A549 (cell line): ENCODE data around the gene ARHGAP27. TPM values are rescaled to one million over a fixed set of nuclear protein-coding genes. Genes with fewer than 3 reads are reported as not detected.
"Not testable (repeated sequence)": the region's sequence is repeated elsewhere in the genome, so short reads cannot be mapped to it uniquely, and the experiment has no call there.

Experiments
- ATAC-seq, 2 experiments: fragments of 200-7000 bp in 1 of 2; fragments of >200 bp in 1 of 2; cut with Nextera tagmentation in 1 of 2; cut with Tn5 transposase in 1 of 2; 3 replicates each; pipeline versions ENCODE4 v1.8.0 to v1.9.1; 2018 to 2020; ENCODE audit warnings: mild to moderate bottlenecking in 1 of 2, moderate library complexity in 1 of 2
- CTCF ChIA-PET: fragments of 300-600 bp; sonication (Branson Sonifier 250); formaldehyde crosslinking; extraction: SDS; loops from one replicate; lab custom pipeline; 2021; ENCODE audit warnings: antibody characterized with exemption, inconsistent platforms; lab: Yijun Ruan, JAX
- POLR2A ChIA-PET: fragments of 350-600 bp; formaldehyde crosslinking; extraction: SDS; loops from one replicate; lab custom pipeline; 2021; ENCODE audit warnings: antibody characterized with exemption, inconsistent platforms; lab: Yijun Ruan, JAX
- DNase-seq, 2 experiments: peaks; one replicate each; pipeline versions ENCODE4 v3.0.0 to v3.0.0-alpha.2; 2011 to 2016; ENCODE audit warnings: low read depth in 1 of 2, low spot score in 1 of 2
- FAIRE-seq: peaks from 2 replicates; lab custom pipeline; 2011; peaks lifted over from hg19 to GRCh38; lab: Jason Lieb, UNC
- H3K27ac ChIP-seq, 2 experiments: fragments of >200 bp; sonication (Bioruptor Twin); formaldehyde crosslinking; 3 replicates each; pipeline ENCODE4 v1.5.1; 2016 to 2017
- H3K4me1 ChIP-seq: fragments of >200 bp; sonication (Bioruptor Twin); formaldehyde crosslinking; 3 replicates; pipeline ENCODE4 v1.6.1; 2016
- H3K4me2 ChIP-seq: fragments of >200 bp; sonication (Bioruptor Twin); formaldehyde crosslinking; 3 replicates; pipeline ENCODE4 v1.6.1; 2016
- H3K4me3 ChIP-seq: fragments of >200 bp; sonication (Bioruptor Twin); formaldehyde crosslinking; 3 replicates; pipeline ENCODE4 v1.5.1; 2016
- H3K9me3 ChIP-seq: fragments of >200 bp; sonication (Bioruptor Twin); formaldehyde crosslinking; 3 replicates; pipeline ENCODE4 v1.6.1; 2016
- FOSL2 ChIP-seq, 2 experiments: fragments of 450-650 bp in 1 of 2; fragments of >200 bp in 1 of 2; sonication (Bioruptor Twin) in 1 of 2; formaldehyde crosslinking; IDR thresholded peaks; 2 replicates each; pipeline versions ENCODE4 v1.5.0 to v1.6.1; 2016 to 2020; ENCODE audit warnings: mild to moderate bottlenecking in 1 of 2, moderate library complexity in 1 of 2
- WGBS: methylation state at CpG from one replicate; pipeline ENCODE4 v1.1.6; 2017; ENCODE audit errors: missing lambda C conversion rate; 5-methylcytosine and 5-hydroxymethylcytosine counted together
- polyA plus RNA-seq, 4 experiments: library from polyadenylated mRNA; depleted of rRNA in 3 of 4; stranded (reverse); fragments of >200 nt; fragmentation: RNase III in 1 of 4; extraction: RNeasy Plus Mini Kit Qiagen cat#74134 plus additional on column Dnase treatment in 1 of 4; gene quantifications; 2 replicates in 3 of 4; 3 replicates in 1 of 4; pipeline ENCODE4 v1.2.3, GENCODE V29; 2011 to 2017

The ARHGAP27 gene
- polyA plus RNA-seq, 2 of the 4 experiments (the other 2 are of a cell fraction), result 10.0 to 16.4 TPM

- ATAC-seq, result peak; percentile 77 to 84
- Histone ChIP-seq H3K4me1 (peaks cover 16% of the 10 kb centered on the region), H3K4me2 (peak overlapping the region; percentile 37), H3K27ac (peak overlapping the region in 1 of 2 experiments; percentile 72; a peak in 3 of 6 replicates)
- H3K4me3 ChIP-seq, CTCF ChIA-PET, POLR2A ChIA-PET, H3K9me3 ChIP-seq: not testable (repeated sequence)
- 37% methylated on average over 6 of the region's 8 CpGs for WGBS
- TF ChIP-seq FOSL2 (IDR thresholded peaks at IDR 0.05) (0 out of 2 replicates have a peak, but pooled peaks have one; percentile 20), FOSL2 (CRISPR knock-in tag; IDR thresholded peaks at IDR 0.05) (peak; percentile 65)
- peak; percentile 92 for FAIRE-seq
- DNase-seq, result peak; percentile 43 to 79
Measured at GRCh38 chr17:45461524-45462327, 29.1 kb upstream of the ARHGAP27 start.

DNA sequence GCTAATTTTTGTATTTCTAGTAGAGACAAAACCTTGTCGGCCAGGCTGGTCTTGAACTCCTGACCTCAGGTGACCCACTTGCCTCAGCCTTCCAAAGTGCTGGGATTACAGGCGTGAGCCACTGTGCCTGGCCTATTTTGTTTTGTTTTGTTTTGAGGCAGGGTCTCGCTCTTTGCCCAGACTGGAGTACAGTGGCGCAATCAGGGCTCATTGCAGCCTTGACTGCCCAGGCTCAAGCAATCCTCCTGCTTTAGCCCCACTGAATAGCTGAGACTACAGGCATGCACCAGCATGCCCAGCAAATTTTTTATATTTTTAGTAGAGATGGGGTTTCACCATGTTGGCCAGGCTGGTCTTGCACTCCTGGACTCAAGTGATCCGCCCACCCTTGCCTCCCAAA, 27.8 kb upstream of the ARHGAP27 start:
- CTCF ChIA-PET, ATAC-seq: not testable (repeated sequence)

GRCh38 chr17:45454341-45454740, 21.7 kb upstream of the ARHGAP27 start:
- CTCF ChIA-PET, H3K27ac ChIP-seq, H3K9me3 ChIP-seq, H3K4me3 ChIP-seq, H3K4me2 ChIP-seq, POLR2A ChIA-PET, DNase-seq, FAIRE-seq, H3K4me1 ChIP-seq: not testable (repeated sequence)
- ATAC-seq, result peak in 1 of 2 experiments; percentile 21; a peak in 2 of 6 replicates
- 92% methylated on average over 8 of the region's 8 CpGs for WGBS

More for the DNA sequence above, 27.8 kb upstream of the ARHGAP27 start:
- 96% methylated on average over 5 of the region's 5 CpGs for WGBS
- POLR2A ChIA-PET, FAIRE-seq, H3K9me3 ChIP-seq, H3K4me2 ChIP-seq, DNase-seq, H3K4me3 ChIP-seq: not testable (repeated sequence)
- H3K4me1 ChIP-seq, result peaks cover 16% of the 10 kb centered on the region
- H3K27ac ChIP-seq, result peak overlapping the region in 1 of 2 experiments; percentile 35; a peak in 1 of 6 replicates

DNA sequence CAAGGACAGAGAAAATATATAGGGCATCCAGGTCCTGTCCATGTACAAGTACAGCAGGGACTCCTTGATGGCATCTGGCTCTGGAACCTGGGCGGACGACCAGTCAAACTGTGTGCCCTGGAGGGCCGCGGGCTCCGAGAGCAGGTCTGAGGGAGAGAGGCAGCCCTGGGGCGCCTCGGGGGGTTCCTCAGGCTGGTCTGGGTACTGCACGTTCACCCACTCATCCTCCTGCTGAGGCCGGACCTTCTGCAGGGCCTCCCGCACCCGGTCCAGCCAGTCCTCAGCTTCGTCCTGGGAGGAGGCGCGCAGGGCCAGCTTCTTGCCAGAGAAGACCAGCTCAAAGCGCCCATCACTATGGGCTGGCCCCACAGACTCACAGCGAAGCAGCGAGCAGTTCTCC, 21.1 kb upstream of the ARHGAP27 start:
- H3K9me3 ChIP-seq, CTCF ChIA-PET, DNase-seq, H3K27ac ChIP-seq, FAIRE-seq, H3K4me1 ChIP-seq, H3K4me3 ChIP-seq, H3K4me2 ChIP-seq, POLR2A ChIA-PET: not testable (repeated sequence)
- ATAC-seq, result peak; percentile 58 to 85; a peak in 5 of 6 replicates
- WGBS, result 86% methylated on average over 12 of the region's 17 CpGs

GRCh38 chr17:45453225-45453534, 20.5 kb upstream of the ARHGAP27 start:
- ATAC-seq, CTCF ChIA-PET, H3K9me3 ChIP-seq, H3K4me1 ChIP-seq, H3K27ac ChIP-seq, FAIRE-seq, POLR2A ChIA-PET, H3K4me3 ChIP-seq, H3K4me2 ChIP-seq, DNase-seq: not testable (repeated sequence)
- 97% methylated on average over 3 of the region's 7 CpGs for WGBS

DNA sequence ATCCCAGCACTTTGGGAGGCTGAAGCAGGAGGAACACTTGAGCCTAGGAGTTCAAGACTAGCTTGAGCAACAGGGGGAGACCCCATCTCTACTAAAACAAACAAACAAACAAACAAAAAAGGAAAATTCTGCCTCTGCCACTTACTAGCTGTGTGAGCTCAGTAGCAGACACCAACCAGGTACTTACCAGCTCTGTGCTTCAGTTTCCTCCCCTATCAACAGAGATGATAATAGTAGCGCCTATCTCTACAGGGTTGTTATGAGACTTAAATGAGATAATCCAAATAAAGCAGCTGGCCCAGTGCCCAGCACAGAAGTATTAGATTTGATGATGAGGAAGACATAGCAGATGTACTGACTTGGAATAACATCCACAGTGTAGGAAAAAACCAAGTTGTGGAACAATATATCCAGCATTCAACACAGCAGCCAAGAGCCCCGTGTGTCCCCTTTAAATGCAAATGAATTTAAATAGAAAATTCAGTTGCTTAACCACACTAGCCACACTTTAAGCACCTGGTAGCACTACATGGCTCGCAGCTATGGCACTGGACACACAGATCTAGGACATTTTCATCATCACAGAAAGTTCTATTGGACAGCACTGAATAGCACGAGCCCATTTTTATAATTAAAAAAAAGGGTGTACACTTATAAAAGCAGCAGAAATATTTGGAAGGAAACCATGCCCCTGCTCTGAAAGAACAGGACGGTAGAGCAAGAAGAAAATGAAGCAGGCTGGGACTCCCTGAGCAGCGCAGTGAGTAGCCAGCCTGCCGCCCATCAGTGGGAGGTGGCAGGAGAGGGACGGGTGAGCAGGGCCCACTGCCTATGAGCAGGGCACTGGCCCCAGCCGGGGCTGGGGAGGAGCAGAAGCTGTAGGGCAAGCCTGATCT, 19.9 kb upstream of the ARHGAP27 start:
- H3K27ac ChIP-seq, H3K9me3 ChIP-seq, H3K4me2 ChIP-seq, POLR2A ChIA-PET, CTCF ChIA-PET, FAIRE-seq, H3K4me1 ChIP-seq, H3K4me3 ChIP-seq, DNase-seq: not testable (repeated sequence)
- ATAC-seq, result peak in 1 of 2 experiments; percentile 11; a peak in 1 of 6 replicates
- WGBS, result 78% methylated on average over 9 of the region's 9 CpGs

DNA sequence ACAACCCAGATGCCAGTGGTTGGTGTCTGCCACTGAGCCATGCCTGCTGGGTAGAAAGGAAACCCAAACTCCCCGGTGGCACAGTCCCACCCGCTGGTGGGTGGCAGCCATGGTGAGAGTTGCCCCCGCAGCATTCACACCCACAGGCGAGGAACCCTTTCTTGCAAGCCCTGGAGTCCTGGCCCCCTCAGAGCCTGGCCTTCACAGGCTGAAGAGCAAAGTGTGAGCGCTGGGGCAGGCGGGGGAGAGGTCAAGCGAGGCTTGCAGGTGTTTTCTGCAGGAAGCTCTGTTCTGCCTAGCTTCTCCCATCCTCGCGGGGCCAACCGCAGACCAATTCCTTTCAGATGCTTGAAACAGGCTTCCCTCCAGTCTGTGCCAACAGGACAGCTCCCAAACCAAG, 19.0 kb upstream of the ARHGAP27 start:
- ATAC-seq, DNase-seq, H3K27ac ChIP-seq, H3K4me3 ChIP-seq, H3K4me2 ChIP-seq, H3K9me3 ChIP-seq, FAIRE-seq, CTCF ChIA-PET, POLR2A ChIA-PET: not testable (repeated sequence)
- H3K4me1 ChIP-seq, result peaks cover 12% of the 10 kb centered on the region; the same call in 2 of the 3 replicates
- WGBS, result 95% methylated on average over 6 of the region's 10 CpGs
